Astrocyte (in vitro differentiated cells and primary cell): ENCODE results near the gene DDRGK1.

Source experiments
- CTCF ChIP-seq: IDR thresholded peaks from 2 replicates; pipeline ENCODE4 v1.5.1; 2011; ENCODE audit warnings: low read depth, mild to moderate bottlenecking, inconsistent platforms, low read length, moderate library complexity; ENCODE audit not compliant: insufficient read depth
- EZH2 ChIP-seq: IDR thresholded peaks from 2 replicates; pipeline ENCODE4 v1.6.1; 2012; ENCODE audit warnings: mild to moderate bottlenecking, low read length, inconsistent platforms; ENCODE audit not compliant: insufficient read depth

GRCh38 chr20:3209257-3209945 lies 4.9 kb upstream of the DDRGK1 start, which contains the start of gene ITPA:
- TF ChIP-seq CTCF (no peak), EZH2 (no peak)
